GM13977 (cell line): ENCODE results near the gene ADORA2A.

Source experiments
- DNase-seq: peaks from one replicate; pipeline ENCODE4 v3.0.0; 2012; ENCODE audit warnings: low spot score
- CTCF ChIP-seq: IDR thresholded peaks from 2 replicates; pipeline ENCODE4 v1.5.1; 2012; ENCODE audit warnings: mild to moderate bottlenecking, control low read depth; ENCODE audit not compliant: insufficient read depth; ENCODE audit errors: extremely low read depth, missing control alignments
- in situ Hi-C: fragments of 300-500 bp; cut with MboI; formaldehyde crosslinking; loops from one replicate; pipeline ENCODE4 v1.12.0; 2022; ENCODE audit warnings: low sequenced_read_pairs, low pct_unique_long_range_greater_than_20kb, mixed read lengths, inconsistent platforms; ENCODE audit not compliant: unreplicated experiment

Gene ADORA2A

GRCh38 chr22:24474649-24475255 lies 47.4 kb downstream of the ADORA2A start:
- DNase-seq = no peak
- TF ChIP-seq CTCF = no peak
- in situ Hi-C loops = no loop called here

GRCh38 chr22:24481641-24482040 lies 54.2 kb downstream of the ADORA2A start:
- in situ Hi-C loops = no loop called here
- no peak for TF ChIP-seq CTCF
- no peak for DNase-seq

GRCh38 chr22:24482575-24482974 lies 55.2 kb downstream of the ADORA2A start:
- in situ Hi-C loops = no loop called here
- TF ChIP-seq CTCF = no peak
- DNase-seq = no peak

GRCh38 chr22:24482998-24483397 lies 55.6 kb downstream of the ADORA2A start:
- in situ Hi-C loops = no loop called here
- no peak for DNase-seq
- no peak for TF ChIP-seq CTCF

GRCh38 chr22:24483976-24484545 lies 56.7 kb downstream of the ADORA2A start:
- in situ Hi-C loops = no loop called here
- no peak for DNase-seq
- no peak for TF ChIP-seq CTCF

- in situ Hi-C loops = no loop called here
- no peak for DNase-seq
- TF ChIP-seq CTCF = no peak
Measured at GRCh38 chr22:24485170-24485569, 57.8 kb downstream of the ADORA2A start.

- peak; percentile 21 for TF ChIP-seq CTCF
- in situ Hi-C loops = no loop called here
- no peak for DNase-seq
Measured at GRCh38 chr22:24485608-24486007, 58.2 kb downstream of the ADORA2A start.
